IgD-negative memory B cell (primary cell): Measurements from ENCODE around the gene QSOX2. TPM values are rescaled to one million over a fixed set of nuclear protein-coding genes. Genes with fewer than 3 reads are reported as not detected.

Experiments used
- H3K27ac Mint-ChIP-seq, 3 donors: one replicate each; pipeline ENCODE4 v1.8.0; 2020 to 2022; ENCODE audit warnings: mild to moderate bottlenecking in 3 of 3, mixed read lengths in 3 of 3, moderate library complexity in 1 of 3
- H3K27me3 Mint-ChIP-seq: one replicate; pipeline ENCODE4 v1.8.0; 2021; ENCODE audit warnings: mixed read lengths
- H3K36me3 Mint-ChIP-seq: one replicate; pipeline ENCODE4 v1.8.0; 2020; ENCODE audit warnings: mild to moderate bottlenecking, mixed read lengths
- H3K4me1 Mint-ChIP-seq, 3 donors: one replicate each; pipeline ENCODE4 v1.8.0; 2020 to 2022; ENCODE audit warnings: mixed read lengths in 3 of 3, mild to moderate bottlenecking in 1 of 3
- H3K4me3 Mint-ChIP-seq, 4 donors: one replicate each; pipeline ENCODE4 v1.8.0; 2020 to 2022; ENCODE audit warnings: mild to moderate bottlenecking in 4 of 4, mixed read lengths in 4 of 4, moderate library complexity in 3 of 4
- H3K9me3 Mint-ChIP-seq, 3 donors: one replicate each; pipeline ENCODE4 v1.8.0; 2020 to 2021; ENCODE audit warnings: mixed read lengths in 3 of 3, mild to moderate bottlenecking in 1 of 3
- polyA plus RNA-seq: library from polyadenylated mRNA; unstranded; fragments of 300-500 nt; fragmentation: Illumina TruSeq; gene quantifications from one replicate; pipeline ENCODE4 v1.2.3, GENCODE V29; 2021

QSOX2 gene
- polyA plus RNA-seq, 1 donor from 2014 or later = 2.1 TPM

DNA sequence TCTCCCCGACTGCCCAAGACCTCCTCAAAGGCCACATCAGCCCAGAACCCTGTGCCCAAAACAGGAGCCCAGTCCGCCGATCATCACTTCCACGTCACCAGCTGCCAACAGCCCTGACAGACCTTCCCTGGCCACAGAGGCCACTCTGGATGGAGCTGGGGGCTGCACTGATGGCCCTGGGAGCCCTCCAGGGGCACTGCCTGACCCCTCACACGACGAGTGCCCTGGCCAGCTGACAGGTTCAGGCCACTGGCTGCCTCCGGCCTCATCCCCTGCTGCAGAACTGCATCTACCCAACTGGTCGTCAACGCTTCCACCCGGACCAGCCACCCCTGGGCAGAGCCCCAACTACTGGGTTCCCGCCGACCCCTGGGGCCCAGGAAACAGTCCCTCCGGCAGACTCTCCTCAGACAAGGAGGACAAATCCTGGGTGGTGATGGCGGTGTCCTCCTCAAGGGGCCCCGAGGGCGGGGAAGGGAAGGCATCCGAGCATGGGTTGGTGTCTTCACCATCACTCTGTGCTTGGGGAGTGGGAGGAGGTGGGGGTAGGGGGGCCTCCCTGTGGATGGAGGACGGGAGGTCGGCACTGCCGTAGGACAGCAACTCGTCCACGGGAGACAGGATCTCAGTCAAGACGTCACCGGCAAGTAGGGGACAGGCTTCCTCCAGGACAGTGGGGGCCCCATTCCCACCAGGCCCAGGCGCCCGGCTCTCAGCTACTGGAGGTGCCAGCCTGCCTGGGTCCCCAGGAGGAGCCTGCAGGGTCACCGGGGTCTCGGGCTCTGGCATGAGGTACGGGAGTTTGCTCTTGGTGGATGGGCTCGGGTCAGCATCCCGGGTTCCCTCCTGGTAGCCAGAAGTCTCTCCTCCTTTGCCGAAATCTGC, 7.9 kb upstream of the QSOX2 start:
- peaks cover 8% of the 10 kb centered on the region for H3K27me3 Mint-ChIP-seq
- no peaks in the 10 kb centered on the region for H3K36me3 Mint-ChIP-seq
- H3K9me3 Mint-ChIP-seq = no peaks in the 10 kb centered on the region
- H3K4me1 Mint-ChIP-seq = peaks cover 0 to 1% (median 0%) of the 10 kb centered on the region in 3 donors
- H3K4me3 Mint-ChIP-seq = no peak overlapping the region
- no peak overlapping the region for H3K27ac Mint-ChIP-seq

DNA sequence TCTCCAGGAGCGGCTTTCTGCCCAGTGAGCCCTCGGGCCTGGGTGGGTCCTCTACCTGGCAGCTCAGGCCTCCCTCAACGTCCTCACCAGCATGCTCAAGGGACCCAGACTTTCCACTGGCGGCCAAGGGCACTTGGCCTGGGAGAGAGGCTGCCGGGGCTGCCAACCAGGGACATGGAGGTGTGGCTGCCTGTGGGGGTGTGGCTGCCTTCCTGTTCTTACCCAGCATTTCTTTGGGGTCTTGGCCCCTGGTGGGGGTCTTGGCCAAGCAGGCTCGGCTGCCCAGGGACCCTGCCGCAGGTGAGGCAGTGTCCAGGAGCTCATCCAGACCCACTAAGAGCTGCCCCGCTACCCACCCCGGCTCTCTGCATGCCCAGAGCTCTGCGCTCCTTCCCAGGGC, 7.2 kb upstream of the QSOX2 start:
- Mint-ChIP-seq H3K27ac (peak overlapping the region in 1 of 3 donors; percentile 35), H3K27me3 (peaks cover 8% of the 10 kb centered on the region), H3K4me1 (peaks cover 0 to 1% (median 0%) of the 10 kb centered on the region in 3 donors)

DNA sequence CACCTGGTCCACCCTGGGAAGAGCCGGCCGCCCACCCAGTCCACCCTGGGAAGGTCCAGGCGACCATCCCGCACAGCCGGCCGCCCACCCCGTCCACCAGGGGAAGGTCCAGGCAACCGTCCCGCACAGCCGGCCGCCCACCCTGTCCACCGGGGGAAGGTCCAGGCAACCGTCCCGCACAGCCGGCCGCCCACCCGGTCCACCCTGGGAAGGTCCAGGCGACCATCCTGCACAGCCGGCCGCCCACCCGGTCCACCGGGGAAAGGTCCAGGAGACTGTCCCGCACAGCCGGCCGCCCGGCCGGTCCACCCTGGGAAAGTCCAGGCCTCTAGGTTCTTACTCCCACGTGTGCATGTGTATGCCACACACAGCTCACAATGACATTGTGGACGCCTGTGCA, 6.7 kb upstream of the QSOX2 start:
- H3K9me3 Mint-ChIP-seq = no peaks in the 10 kb centered on the region
- H3K27ac Mint-ChIP-seq = peak overlapping the region in 1 of 3 donors; percentile 35
- peaks cover 8% of the 10 kb centered on the region for H3K27me3 Mint-ChIP-seq
- no peaks in the 10 kb centered on the region for H3K36me3 Mint-ChIP-seq
- H3K4me1 Mint-ChIP-seq = peaks cover 0 to 1% (median 0%) of the 10 kb centered on the region in 3 donors
- H3K4me3 Mint-ChIP-seq = no peak overlapping the region

More for the DNA sequence above, 7.2 kb upstream of the QSOX2 start:
- no peaks in the 10 kb centered on the region for H3K36me3 Mint-ChIP-seq
- no peak overlapping the region for H3K4me3 Mint-ChIP-seq
- no peaks in the 10 kb centered on the region for H3K9me3 Mint-ChIP-seq

DNA sequence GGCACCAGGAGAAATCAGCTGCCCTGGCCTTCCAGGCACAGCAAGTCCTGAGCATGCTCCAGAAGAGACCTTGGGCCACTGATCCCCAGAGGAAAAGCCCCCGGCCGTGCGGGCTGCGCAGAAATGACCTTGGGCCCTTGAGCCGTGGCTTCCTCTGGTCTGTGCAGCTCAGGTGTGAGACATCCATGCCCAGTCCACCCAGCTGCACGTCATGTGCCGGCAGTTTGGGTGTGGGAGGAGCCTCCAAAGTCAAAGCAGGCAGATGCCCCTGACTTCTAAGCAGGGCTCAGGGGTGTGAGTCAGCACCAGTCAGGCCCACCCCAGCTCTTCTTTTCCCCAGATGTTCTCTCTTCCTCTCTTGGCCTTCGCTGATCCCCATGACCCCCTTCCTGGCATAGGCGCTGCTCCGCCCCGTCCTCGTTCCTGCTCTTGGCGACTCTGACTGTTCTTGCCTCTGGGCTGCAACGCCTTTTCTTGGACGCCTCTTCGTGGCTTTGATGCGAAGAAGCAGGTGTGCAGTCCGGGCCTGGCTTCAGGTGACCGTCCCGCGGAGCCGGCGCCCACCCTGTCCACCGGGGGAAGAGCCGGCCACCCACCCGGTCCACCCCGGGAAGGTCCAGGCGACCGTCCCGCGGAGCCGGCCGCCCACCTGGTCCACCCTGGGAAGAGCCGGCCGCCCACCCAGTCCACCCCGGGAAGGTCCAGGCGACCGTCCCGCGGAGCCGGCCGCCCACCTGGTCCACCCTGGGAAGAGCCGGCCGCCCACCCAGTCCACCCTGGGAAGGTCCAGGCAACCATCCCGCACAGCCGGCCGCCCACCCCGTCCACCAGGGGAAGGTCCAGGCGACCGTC, 5.9 kb upstream of the QSOX2 start:
- Mint-ChIP-seq H3K27ac (no peak overlapping the region), H3K4me3 (no peak overlapping the region), H3K4me1 (peaks cover 0 to 1% (median 0%) of the 10 kb centered on the region in 3 donors), H3K36me3 (no peaks in the 10 kb centered on the region), H3K27me3 (peaks cover 6% of the 10 kb centered on the region), H3K9me3 (no peaks in the 10 kb centered on the region)

DNA sequence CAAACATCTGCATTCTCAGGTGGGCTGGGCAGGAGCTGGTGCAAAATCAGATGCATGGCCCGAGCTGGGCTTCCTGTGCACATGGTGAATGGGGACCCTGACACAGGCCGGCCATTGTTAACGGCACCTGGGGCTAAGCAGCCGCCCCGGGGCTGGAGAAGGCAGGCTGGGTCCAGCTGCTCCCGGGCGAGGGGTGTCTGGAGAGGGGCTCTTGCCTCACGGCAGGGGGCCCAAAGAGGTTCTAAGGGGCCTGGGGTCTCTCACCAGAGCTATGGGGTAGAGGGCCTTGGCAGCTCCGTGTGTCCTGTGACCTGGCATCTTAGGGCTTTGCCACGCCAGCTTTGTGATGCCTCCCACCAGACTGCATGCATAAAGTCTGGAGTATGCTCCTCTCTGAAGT, 5.1 kb upstream of the QSOX2 start:
- peaks cover 4 to 5% (median 4%) of the 10 kb centered on the region in 3 donors for H3K4me1 Mint-ChIP-seq
- H3K36me3 Mint-ChIP-seq = no peaks in the 10 kb centered on the region
- H3K27me3 Mint-ChIP-seq = peaks cover 6% of the 10 kb centered on the region
- no peaks in the 10 kb centered on the region for H3K9me3 Mint-ChIP-seq
- peak overlapping the region in 1 of 3 donors; percentile 42 for H3K27ac Mint-ChIP-seq
- no peak overlapping the region for H3K4me3 Mint-ChIP-seq

DNA sequence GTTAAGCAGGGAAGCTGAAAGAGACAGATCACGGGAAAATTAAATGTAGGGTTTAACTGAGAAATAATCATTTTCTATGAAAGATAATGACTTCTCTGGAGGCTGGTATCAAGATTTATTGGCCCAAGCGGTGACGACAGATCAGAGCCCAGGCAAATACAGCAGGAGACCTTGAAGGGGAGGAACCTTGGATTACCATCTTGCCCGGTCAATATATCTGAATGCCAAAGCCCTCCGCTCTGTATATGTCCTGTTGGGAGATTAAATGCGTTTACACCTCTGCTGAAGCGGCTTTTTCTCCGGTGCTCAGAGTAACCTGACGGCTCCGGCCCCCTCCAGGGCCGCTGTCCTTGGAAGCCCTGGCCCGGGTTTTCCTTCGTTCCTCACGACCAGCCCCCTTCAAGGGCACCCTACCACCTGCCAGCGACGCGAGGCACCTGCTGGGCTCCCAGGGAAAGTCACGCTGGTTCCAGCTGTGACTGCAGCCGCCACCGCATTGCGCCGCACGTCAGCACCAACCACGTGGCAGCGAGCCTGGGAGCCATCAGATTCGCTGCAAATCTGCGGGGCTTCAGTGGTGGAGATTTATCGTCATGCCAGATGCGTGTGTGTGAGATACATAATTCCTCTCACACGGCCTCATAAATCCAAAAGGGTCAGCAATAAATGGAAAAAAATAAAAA, 4.4 kb upstream of the QSOX2 start:
- Mint-ChIP-seq H3K27ac (peak overlapping the region in 2 of 3 donors; percentile 42 to 43), H3K36me3 (no peaks in the 10 kb centered on the region), H3K27me3 (peaks cover 3% of the 10 kb centered on the region), H3K4me3 (no peak overlapping the region), H3K4me1 (peaks cover 4 to 5% (median 4%) of the 10 kb centered on the region in 3 donors), H3K9me3 (no peaks in the 10 kb centered on the region)

DNA sequence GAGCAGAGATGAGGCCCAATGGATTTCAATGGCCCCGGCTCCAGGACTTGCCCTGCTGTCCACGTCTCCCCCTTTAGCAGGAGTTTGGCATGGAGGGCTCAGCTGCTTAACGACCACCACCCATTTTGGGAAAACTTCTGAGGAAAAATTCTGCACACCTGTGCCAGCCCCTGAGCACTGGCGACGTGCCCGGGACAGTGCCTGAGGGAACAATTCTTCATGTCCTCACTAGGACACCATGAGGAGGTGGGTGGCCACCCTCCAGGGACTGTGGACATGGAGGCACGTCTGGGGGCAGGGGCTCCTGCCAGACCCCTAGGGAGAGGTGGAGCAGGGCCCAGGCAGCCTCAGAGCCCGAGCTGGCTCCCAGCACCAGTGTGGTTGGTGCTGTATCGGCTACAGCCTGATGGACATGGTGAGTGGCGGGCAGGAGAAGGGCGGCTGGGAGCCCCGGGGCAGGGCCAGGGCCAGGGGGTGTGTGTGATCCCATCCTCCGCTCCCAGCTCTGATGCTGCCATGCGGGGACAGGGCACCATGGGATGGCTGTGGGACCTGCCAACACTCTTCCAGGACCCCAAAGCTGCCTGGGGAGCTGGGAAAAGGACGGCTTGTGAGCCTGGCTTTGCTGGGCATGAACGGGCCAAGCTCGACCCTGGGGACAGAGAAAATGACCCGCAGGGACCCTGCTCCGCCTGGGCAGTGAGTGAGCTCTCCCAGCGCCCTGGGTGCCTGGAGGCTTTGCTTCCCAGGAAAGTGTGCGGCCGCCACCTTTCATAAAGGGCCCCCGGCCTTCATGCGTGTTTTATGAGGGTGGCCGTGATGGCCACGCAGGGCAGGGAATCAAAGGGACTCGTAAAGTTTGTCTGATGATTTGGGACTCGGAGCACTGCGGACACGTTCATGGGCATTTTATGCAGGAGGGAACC, 3.6 kb upstream of the QSOX2 start:
- no peaks in the 10 kb centered on the region for H3K9me3 Mint-ChIP-seq
- peak overlapping the region in 1 of 3 donors; percentile 42 for H3K27ac Mint-ChIP-seq
- no peak overlapping the region for H3K4me3 Mint-ChIP-seq
- peaks cover 11 to 13% (median 11%) of the 10 kb centered on the region in 3 donors for H3K4me1 Mint-ChIP-seq
- peaks cover 3% of the 10 kb centered on the region for H3K27me3 Mint-ChIP-seq
- H3K36me3 Mint-ChIP-seq = no peaks in the 10 kb centered on the region

DNA sequence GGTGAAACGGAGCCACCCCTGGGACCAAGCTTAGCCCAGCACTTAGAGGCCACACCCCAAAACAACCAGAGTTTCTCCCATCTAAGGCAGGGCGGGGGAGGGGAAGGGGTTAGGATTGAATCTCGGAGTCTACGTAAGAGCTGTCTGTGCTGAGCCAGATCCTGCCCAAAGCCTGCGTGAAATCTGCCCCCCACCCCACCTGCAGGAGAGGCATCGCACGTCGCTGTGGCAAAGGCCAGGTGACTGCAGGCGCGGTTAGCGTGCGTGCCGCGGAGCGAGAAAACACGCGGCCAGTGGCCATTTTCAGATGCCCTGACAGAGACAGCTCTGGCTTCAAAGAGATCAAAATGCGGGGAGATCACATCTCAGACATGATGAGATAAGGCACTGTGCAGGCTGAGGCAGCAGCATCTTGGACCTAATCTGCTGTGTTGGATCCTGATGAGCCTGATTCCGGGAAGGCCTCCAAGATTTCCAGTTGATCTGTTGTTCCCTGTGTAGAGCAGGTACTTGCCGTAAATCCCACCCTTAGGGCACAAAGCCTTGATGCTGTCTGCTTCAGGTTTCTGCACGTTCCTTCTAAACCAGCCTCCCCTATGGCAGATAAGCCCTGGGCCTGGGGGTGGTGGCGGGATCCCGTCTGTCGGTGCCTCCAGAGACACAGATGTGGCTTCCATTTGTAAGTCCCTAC, 2.5 kb upstream of the QSOX2 start:
- H3K4me1 Mint-ChIP-seq = peaks cover 22 to 24% (median 22%) of the 10 kb centered on the region in 3 donors
- peak overlapping the region in 2 of 4 donors; percentile 15 to 27 for H3K4me3 Mint-ChIP-seq
- no peaks in the 10 kb centered on the region for H3K36me3 Mint-ChIP-seq

DNA sequence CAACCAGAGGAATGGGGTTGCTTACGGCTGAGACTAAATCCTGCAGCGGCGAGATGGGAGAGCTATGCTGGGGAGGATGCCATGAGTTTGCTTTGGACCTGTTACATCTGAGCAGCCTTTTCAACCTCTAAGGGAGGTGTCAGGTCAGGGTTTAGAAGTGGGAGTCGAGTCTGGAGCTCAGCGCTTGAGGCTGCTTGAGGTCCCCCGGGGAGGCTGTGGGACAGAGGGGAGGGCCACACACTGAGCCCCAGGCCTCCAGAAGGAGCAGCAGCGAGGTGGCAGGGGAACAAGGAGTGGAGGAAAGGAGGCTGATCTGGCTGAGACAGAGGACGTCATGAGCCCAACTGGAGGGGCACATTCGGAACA, 1.9 kb upstream of the QSOX2 start:
- Mint-ChIP-seq H3K27me3 (no peaks in the 10 kb centered on the region), H3K36me3 (no peaks in the 10 kb centered on the region), H3K4me3 (peak overlapping the region in 1 of 4 donors; percentile 85), H3K9me3 (no peaks in the 10 kb centered on the region), H3K27ac (peak overlapping the region in 1 of 3 donors; percentile 80), H3K4me1 (peaks cover 27 to 29% (median 28%) of the 10 kb centered on the region in 3 donors)

More for the DNA sequence above, 2.5 kb upstream of the QSOX2 start:
- Mint-ChIP-seq H3K27ac (peak overlapping the region in 2 of 3 donors; percentile 57 to 80), H3K9me3 (no peaks in the 10 kb centered on the region), H3K27me3 (no peaks in the 10 kb centered on the region)

DNA sequence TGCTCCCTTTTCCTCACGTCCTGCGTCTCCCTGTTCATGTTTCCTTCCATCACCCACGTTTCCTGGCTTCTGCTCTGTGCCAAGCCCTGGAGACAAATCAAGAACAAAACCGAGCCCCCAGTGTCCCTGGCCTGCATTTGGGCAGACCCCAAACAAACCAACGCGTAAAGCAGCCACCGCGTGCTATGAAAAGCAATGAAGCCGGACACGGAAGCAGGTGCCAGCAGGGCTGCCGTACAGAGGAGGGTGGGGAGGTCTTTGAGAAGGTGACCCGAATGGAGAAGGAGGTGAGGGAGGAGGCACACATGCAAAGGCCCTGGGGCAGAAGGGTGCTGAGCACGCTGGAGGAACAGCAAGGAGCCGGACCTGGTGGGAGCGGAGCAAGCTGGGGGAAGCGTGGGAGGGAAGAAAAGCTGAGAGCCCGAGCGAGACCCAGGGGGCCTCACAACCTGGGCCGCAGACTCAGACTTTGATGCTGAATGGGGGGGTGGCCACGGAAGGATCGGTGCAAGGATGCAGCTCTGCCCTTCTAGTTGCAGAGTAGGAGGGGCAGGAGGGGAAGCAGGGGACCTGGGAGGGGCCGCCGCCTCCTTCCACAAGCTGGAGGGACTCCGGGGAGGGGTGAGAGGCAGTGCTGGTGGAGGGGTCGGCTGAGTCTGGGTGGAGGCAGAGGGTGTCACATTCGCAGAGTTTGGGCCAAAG, 1.4 kb upstream of the QSOX2 start:
- Mint-ChIP-seq H3K36me3 (no peaks in the 10 kb centered on the region), H3K4me3 (peak overlapping the region in 2 of 4 donors; percentile 79 to 85), H3K27me3 (no peaks in the 10 kb centered on the region), H3K4me1 (peaks cover 30 to 33% (median 31%) of the 10 kb centered on the region in 3 donors), H3K27ac (peak overlapping the region in 2 of 3 donors; percentile 76 to 80), H3K9me3 (no peaks in the 10 kb centered on the region)

DNA sequence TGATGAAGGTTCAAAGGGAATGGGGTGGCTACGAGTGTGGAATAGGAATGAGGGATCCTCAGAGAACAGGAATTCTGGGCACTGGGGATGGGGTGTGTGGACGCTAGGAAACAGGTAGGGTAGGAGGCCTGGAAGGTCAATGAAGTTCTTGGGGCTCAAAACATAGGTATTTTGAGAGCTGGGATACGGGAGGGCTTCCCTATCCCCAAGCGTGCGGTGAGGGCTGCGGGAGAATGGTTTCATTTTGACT, 718 bp downstream of the QSOX2 start:
- Mint-ChIP-seq H3K4me1 (peaks cover 45 to 47% (median 47%) of the 10 kb centered on the region in 3 donors), H3K27me3 (no peaks in the 10 kb centered on the region), H3K36me3 (no peaks in the 10 kb centered on the region), H3K9me3 (no peaks in the 10 kb centered on the region), H3K27ac (peak overlapping the region; percentile 80 to 97 (median 93)), H3K4me3 (peak overlapping the region; percentile 95 to 99 (median 96))

DNA sequence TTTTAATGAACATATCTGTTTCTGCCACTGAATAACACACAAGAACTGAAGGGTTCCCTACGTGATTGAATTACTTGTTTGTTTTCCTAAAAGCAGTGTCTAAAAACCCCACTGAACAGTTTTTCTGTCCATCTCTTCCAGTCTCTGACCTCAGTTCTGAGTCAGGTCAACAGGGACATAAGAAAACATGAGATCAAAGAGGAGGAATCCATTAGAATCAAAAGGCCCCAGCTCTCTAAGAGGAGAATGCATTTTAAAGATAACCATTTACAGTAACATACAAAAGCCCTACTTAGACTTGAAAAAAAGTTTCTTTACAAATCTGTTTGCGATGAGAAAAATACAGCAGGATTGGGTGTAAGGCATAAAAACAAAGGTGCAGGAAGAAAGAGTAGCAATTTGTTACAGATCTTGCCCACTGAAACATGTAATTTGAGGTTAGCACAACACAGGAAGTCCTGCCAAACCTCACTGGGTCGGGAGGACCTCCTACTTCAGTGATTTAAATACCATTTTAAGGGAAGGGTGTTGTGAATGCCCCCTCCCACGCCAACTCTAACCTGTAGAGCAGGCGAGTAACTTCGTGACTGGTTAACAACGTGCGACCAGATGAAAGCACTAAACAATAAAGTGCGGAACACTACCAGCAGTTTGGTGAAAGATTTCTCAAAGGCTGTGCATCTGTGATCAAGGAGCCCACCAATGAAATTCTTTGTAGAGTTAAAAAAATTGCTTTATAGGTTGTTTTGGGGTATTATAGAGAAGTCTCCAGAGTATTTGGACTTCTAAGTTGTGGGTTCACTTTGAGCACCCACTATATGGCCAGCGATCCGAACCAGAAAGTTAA, 1.3 kb downstream of the QSOX2 start:
- Mint-ChIP-seq H3K36me3 (peaks cover 2% of the 10 kb centered on the region), H3K4me1 (peaks cover 50 to 52% (median 52%) of the 10 kb centered on the region in 3 donors), H3K4me3 (peak overlapping the region; percentile 95 to 99 (median 96)), H3K27me3 (no peaks in the 10 kb centered on the region), H3K27ac (peak overlapping the region; percentile 80 to 97 (median 93)), H3K9me3 (no peaks in the 10 kb centered on the region)
